Esophagus muscularis mucosa (tissue), 4 donors: Measurements from ENCODE around the gene BOLA1. TPM values are rescaled to one million over a fixed set of nuclear protein-coding genes. Genes with fewer than 3 reads are reported as not detected.
A peak's percentile ranks its signal among the peaks of the same experiment; 100 is the strongest.
"Not testable (repeated sequence)": the region's sequence is repeated elsewhere in the genome, so short reads cannot be mapped to it uniquely, and the experiment has no call there.

Source experiments
- DNase-seq: peaks from one replicate; pipeline ENCODE4 v3.0.0-alpha.2; 2017; ENCODE audit errors: extremely low spot score
- H3K27ac ChIP-seq, 4 donors: fragments of 200-600 bp; sonication (generic); replicated peaks in 1 of 4; 1 replicate in 3 of 4; 2 replicates in 1 of 4; pipeline ENCODE4 v1.5.1; 2016 to 2019; ENCODE audit warnings: mild to moderate bottlenecking in 1 of 4
- H3K27me3 ChIP-seq, 4 donors: fragments of 200-600 bp; sonication (generic); one replicate each; pipeline versions ENCODE4 v1.5.1 to v1.6.0; 2016 to 2019
- H3K36me3 ChIP-seq, 4 donors: fragments of 200-600 bp; sonication (generic); one replicate each; pipeline ENCODE4 v1.5.1; 2016 to 2019
- H3K4me1 ChIP-seq, 4 donors: fragments of 200-600 bp; sonication (generic); one replicate each; pipeline ENCODE4 v1.5.1; 2016 to 2019
- H3K4me3 ChIP-seq, 4 donors: fragments of 200-600 bp; sonication (generic); 1 replicate in 2 of 4; 2 replicates in 2 of 4; pipeline ENCODE4 v1.5.1; 2016 to 2019; ENCODE audit warnings: mild to moderate bottlenecking in 4 of 4, moderate library complexity in 1 of 4
- H3K9me3 ChIP-seq, 4 donors: fragments of 200-600 bp; sonication (generic); 1 replicate in 3 of 4; 2 replicates in 1 of 4; pipeline ENCODE4 v1.5.1; 2016 to 2019
- CTCF ChIP-seq, 3 experiments: fragments of 200-600 bp in 2 of 3; fragments of 450-650 bp in 1 of 3; sonication (generic) in 2 of 3; IDR thresholded peaks; one replicate each; pipeline ENCODE4 v1.5.1; 2017 to 2019; ENCODE audit warnings: antibody characterized with exemption in 3 of 3, mild to moderate bottlenecking in 2 of 3, moderate library complexity in 1 of 3
- EP300 ChIP-seq: sonication (generic); formaldehyde crosslinking; IDR thresholded peaks from one replicate; pipeline ENCODE4 v1.6.1; 2017; ENCODE audit warnings: antibody characterized with exemption
- POLR2A ChIP-seq: fragments of 450-650 bp; IDR thresholded peaks from one replicate; pipeline ENCODE4 v1.6.1; 2017; ENCODE audit warnings: antibody characterized with exemption, moderate library complexity, mild to moderate bottlenecking, low read depth
- POLR2AphosphoS5 ChIP-seq, 2 donors: sonication (generic); formaldehyde crosslinking; IDR thresholded peaks; one replicate each; pipeline ENCODE4 v1.6.1; 2017; ENCODE audit warnings: antibody characterized with exemption in 2 of 2
- WGBS: methylation state at CpG from one replicate; pipeline ENCODE4 v1.1.5; 2018; 5-methylcytosine and 5-hydroxymethylcytosine counted together
- intact Hi-C: fragments of 100-400 bp; cut with DNase I; formaldehyde crosslinking; loops from one replicate; pipeline ENCODE4 v1.15.1; 2023
- total RNA-seq, 4 donors: library from RNA; depleted of rRNA; stranded (reverse); fragments of >200 nt; gene quantifications; one replicate each; pipeline versions ENCODE4 v1.1.0 to v1.2.1, GENCODE V29; 2016

The BOLA1 gene
- 10 to 100 TPM; 31.1 to 45.8 (median 41.6) TPM for total RNA-seq

GRCh38 chr1:149899460-149900284 is at the start of gene BOLA1:
Gene BOLA1 (plus strand): TSS chr1:149899568. CDS start chr1:149900060, 492 bp downstream.
- 0% methylated on average over 24 of the region's 65 CpGs for WGBS
- Histone ChIP-seq H3K27ac (peak within 1 kb of the TSS; percentile 86 to 92 (median 89)), H3K36me3 (peaks cover 0 to 2% (median 0%) of the 10 kb centered on the region in 4 donors), H3K4me1 (peaks cover 9 to 16% (median 12%) of the 10 kb centered on the region in 4 donors), H3K9me3 (no peaks in the 10 kb centered on the region), H3K27me3 (no peaks in the 10 kb centered on the region), H3K4me3 (peak within 1 kb of the TSS; percentile 60 to 73 (median 66))
- peak; percentile 97 for DNase-seq
- intact Hi-C loops, result no loop called here
- no peak for TF ChIP-seq CTCF (IDR thresholded peaks at IDR 0.05)
- TF ChIP-seq POLR2AphosphoS5 (IDR thresholded peaks at IDR 0.05), result peak; percentile 98 to 99
- TF ChIP-seq POLR2A, result peak; percentile 79

GRCh38 chr1:149849947-149850360 is 49.4 kb upstream of the BOLA1 start:
- peaks cover 0 to 4% (median 0%) of the 10 kb centered on the region in 4 donors for H3K36me3 ChIP-seq
- WGBS, result 5% methylated on average over 8 of the region's 9 CpGs
- H3K4me1 ChIP-seq, result peaks cover 19 to 33% (median 31%) of the 10 kb centered on the region in 4 donors
- H3K9me3 ChIP-seq, result no peaks in the 10 kb centered on the region
- TF ChIP-seq POLR2AphosphoS5 (IDR thresholded peaks at IDR 0.05) (peak in 1 of 2 donors; percentile 31), POLR2A (no peak), EP300 (no peak), CTCF (IDR thresholded peaks at IDR 0.05) (no peak)
- H3K4me3 ChIP-seq, result peak overlapping the region; percentile 46 to 62 (median 51)
- intact Hi-C loops, result no loop called here
- DNase-seq, result no peak
- H3K27me3 ChIP-seq, result no peaks in the 10 kb centered on the region
- peak overlapping the region; percentile 75 to 85 (median 78) for H3K27ac ChIP-seq

- no CpG with 5 or more reads among the region's 62 CpGs for WGBS
- H3K36me3 ChIP-seq, intact Hi-C loops, DNase-seq, H3K4me3 ChIP-seq, H3K27me3 ChIP-seq, H3K27ac ChIP-seq, H3K9me3 ChIP-seq: not testable (repeated sequence)
- peaks cover 18 to 24% (median 22%) of the 10 kb centered on the region in 4 donors for H3K4me1 ChIP-seq
These were observed 48.5 kb upstream of the BOLA1 start for GRCh38 chr1:149850732-149851345.

- DNase-seq, intact Hi-C loops, H3K36me3 ChIP-seq, H3K9me3 ChIP-seq, H3K4me3 ChIP-seq, H3K27me3 ChIP-seq, H3K27ac ChIP-seq: not testable (repeated sequence)
- peaks cover 18 to 21% (median 21%) of the 10 kb centered on the region in 4 donors for H3K4me1 ChIP-seq
- no CpG with 5 or more reads among the region's 53 CpGs for WGBS
These were observed 47.7 kb upstream of the BOLA1 start for GRCh38 chr1:149851585-149852213.

- H3K9me3 ChIP-seq, H3K4me3 ChIP-seq, H3K36me3 ChIP-seq, DNase-seq, intact Hi-C loops, H3K27me3 ChIP-seq, H3K27ac ChIP-seq: not testable (repeated sequence)
- H3K4me1 ChIP-seq, result peaks cover 18 to 21% (median 21%) of the 10 kb centered on the region in 4 donors
- WGBS, result no CpG with 5 or more reads among the region's 26 CpGs
These were observed 47.1 kb upstream of the BOLA1 start for GRCh38 chr1:149852263-149852662.

GRCh38 chr1:149860271-149860670 is 39.1 kb upstream of the BOLA1 start:
- H3K27me3 ChIP-seq, H3K4me1 ChIP-seq, H3K27ac ChIP-seq, H3K9me3 ChIP-seq, H3K4me3 ChIP-seq, intact Hi-C loops, H3K36me3 ChIP-seq, DNase-seq: not testable (repeated sequence)
- no CpG with 5 or more reads among the region's 15 CpGs for whole genome bisulfite sequencing

- H3K4me3 ChIP-seq, H3K27me3 ChIP-seq, H3K36me3 ChIP-seq, DNase-seq, H3K27ac ChIP-seq, H3K4me1 ChIP-seq, H3K9me3 ChIP-seq, intact Hi-C loops: not testable (repeated sequence)
- WGBS, result no CpG with 5 or more reads among the region's 55 CpGs
These were observed 38.5 kb upstream of the BOLA1 start for GRCh38 chr1:149860684-149861496.

GRCh38 chr1:149861497-149862054 is 37.8 kb upstream of the BOLA1 start:
- H3K27ac ChIP-seq, intact Hi-C loops, H3K4me3 ChIP-seq, H3K36me3 ChIP-seq, DNase-seq, H3K27me3 ChIP-seq, H3K4me1 ChIP-seq, H3K9me3 ChIP-seq: not testable (repeated sequence)
- WGBS, result no CpG with 5 or more reads among the region's 32 CpGs

GRCh38 chr1:149866887-149867286 is 32.5 kb upstream of the BOLA1 start:
- WGBS, result no CpG with 5 or more reads among the region's 2 CpGs
- intact Hi-C loops, H3K9me3 ChIP-seq, H3K27me3 ChIP-seq, H3K36me3 ChIP-seq, DNase-seq, H3K4me1 ChIP-seq, H3K4me3 ChIP-seq, H3K27ac ChIP-seq: not testable (repeated sequence)
